C1 segment of cervical spinal cord (tissue), 14 donors: ENCODE measurements around the gene FLNB.
A peak's percentile ranks its signal among the peaks of the same experiment; 100 is the strongest.

Source experiments
- DNase-seq, 14 donors: peaks; one replicate each; lab custom pipeline; 2025; lab: John Stamatoyannopoulos, UW

FLNB gene

DNA sequence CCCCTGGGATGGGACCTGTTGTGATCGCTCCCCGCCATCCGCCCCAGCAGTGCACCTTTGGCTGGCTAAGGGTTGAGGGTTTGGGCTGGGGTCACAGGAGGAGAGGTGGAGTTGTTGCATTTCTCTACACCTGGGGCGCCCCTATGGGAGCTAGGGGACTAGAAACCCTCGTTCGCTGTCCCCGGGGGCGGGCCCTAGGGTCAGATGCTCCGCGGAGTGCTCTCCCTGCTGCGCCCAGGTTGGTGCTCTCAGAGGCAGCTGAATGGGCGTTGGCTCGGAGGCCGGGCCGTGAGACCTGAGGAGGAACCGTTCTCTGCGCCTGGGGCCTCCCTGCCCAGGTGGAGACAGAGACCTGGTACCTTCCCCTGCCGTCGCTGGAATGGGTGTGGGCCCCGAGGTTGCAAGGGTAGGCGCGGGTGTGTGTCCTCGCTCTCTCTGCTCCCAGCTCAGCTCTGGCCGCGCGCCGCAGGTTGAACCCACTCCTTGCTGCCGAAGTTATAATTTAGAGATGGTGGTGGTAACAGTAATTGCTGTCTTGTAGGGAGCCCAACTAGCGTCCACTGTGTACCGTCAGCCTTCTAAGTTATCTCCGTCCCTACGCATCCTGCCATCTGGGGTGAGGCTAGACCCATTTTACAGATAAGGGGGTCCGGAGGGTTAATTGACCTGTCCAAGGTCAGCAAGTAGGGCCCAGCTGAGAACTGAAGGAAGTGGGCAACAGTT lies 965 bp downstream of the FLNB start:
- DNase-seq, result peak in 1 of 14 donors; percentile 36

DNA sequence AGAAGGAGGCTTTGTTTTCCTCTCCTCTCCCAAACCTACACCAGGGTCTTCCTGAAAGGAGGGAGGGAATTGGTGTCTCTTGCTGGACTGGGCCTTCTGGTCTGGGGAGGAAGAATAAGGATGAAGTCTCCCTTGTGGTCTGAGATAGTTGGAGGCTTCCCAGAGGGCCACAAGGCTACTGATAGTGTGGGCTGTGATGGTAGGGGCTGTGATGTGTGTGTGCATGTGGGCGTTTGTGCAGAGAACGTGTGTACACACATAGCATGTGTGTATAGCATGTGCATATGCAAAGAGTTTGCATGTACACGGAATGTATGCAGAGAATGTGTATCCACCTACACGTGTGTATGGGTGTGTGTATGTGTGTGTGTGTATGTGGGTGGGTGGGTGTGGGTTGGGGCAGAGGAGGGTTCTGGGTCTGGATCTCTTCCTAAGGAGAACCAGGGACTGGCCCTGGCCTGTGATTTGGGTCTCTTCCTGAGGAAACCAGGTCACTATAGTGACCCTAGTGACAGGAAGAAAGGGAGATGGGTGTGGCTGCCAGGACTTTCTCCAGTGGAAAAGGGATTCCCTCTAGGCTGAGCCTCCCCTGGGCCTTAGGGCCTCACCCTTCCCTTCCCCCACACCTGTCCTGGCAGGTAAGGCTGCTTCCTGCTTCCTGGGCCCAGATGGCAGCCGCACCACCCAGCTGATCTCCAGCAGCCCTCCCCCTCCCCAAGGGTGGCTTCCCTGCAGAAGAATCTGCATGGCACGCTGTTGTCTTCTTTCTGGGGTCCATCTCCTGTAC lies 1.7 kb downstream of the FLNB start:
- peak in 1 of 14 donors; percentile 18 for DNase-seq

DNA sequence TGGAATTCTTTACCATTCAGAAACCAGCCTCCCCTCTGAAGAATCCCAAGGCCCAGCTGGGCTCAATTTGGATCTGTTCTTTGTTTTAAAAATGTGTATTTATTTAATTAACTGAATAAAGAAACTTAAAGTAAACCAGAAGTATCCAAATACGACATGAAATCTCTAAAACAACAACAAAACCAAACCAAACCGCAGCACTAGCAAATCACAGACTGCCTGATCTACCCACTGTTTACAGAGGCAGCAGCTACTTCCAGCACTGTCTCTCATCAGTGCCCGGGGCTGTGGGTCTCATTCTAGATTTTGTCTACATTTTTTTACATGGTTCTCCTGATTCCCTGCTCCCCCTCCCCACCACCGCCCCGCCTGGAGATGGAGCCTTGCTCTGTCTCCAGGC lies 2.3 kb downstream of the FLNB start:
- no peak for DNase-seq

DNA sequence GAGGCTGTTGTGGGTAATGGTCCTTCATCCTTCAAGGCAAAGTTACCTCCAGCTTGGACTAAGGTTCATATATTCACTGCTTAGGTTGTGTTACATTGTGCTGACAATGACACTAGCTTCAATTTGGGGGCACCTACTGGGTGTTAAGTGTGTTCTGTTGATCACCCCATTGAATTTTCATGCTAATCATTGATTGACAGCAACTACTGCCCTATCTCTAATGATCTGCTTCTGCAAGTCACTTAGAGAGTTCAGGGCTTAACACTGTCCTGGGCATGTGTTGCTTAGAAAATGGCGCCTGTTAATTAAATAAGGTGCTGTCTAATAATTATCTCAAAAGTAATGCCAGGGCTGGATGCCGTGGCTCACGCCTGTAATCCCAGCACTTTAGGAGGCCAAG lies 3.4 kb downstream of the FLNB start:
- DNase-seq, result no peak

DNA sequence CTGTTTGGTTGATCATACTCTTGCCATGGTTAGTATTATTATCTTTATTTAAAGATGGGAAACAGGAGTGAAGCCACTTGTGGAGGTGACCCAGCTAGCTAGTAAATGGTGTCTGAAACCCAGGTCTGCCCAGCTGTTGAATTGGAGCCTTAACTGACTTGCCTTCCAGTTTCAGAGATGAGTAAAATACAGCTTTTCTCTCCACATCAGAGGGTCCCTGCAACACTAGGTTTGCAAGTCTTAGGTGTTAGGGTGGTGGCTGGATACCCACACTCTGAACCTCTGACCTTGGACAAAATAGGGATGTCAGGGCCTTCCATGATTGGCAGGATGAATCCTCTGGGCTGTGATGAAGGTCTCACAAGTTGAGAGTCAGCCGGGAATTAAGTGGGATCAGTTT lies 4.1 kb downstream of the FLNB start:
- no peak for DNase-seq

DNA sequence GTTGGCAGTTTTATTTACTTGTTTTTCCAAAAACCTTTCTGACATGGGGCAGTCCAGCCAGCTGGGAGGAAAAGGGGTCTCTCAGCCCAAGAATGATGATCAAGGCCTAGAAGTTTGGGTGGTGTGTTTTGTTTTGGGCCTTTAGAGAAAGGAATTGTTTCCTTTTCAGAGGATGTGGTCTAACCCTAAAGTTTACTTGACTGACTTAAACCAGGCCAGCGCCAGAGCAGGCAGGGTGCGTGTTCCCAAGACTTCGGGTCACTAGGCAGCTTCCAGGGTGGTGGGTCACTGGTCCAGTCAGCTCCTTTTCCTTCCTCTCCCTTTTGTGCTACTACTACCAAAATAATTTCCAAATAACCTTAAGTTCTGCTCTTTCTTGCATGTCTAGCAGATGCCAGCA lies 4.9 kb downstream of the FLNB start:
- no peak for DNase-seq

DNA sequence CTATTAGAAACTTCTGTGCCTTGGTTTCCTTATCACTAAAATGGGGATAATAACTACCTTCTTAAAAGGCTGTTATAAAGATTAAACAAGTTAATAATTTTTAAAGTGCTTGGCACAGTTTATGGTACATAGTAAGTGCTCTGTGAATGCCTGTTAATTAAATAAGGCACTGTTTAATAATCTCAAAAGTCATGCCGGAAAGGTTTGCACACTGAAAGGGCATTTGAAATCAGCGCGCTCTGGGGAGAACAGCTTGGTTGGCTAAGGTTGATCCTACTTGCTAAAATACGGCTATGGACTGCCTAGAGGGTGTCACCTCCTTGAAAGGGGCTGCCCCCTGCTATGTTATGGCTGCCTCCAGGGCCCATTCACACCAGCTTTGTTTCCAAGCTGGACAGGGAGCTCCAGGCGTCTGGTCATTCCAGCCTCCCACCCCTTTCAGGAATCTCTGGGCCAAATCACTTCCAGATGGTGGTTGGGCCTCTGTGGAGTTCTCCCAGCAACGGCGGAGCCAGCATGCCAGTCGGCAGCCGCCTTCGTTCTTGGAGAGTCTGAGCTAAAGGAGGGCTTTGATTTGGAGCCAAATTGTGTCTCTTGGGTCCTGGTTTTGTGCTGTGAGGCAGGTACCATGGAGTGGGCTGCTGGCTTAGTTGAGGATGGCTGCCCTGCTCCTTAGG lies 5.9 kb downstream of the FLNB start:
- DNase-seq, result peak in 7 of 14 donors; percentile 6 to 65 (median 36)

DNA sequence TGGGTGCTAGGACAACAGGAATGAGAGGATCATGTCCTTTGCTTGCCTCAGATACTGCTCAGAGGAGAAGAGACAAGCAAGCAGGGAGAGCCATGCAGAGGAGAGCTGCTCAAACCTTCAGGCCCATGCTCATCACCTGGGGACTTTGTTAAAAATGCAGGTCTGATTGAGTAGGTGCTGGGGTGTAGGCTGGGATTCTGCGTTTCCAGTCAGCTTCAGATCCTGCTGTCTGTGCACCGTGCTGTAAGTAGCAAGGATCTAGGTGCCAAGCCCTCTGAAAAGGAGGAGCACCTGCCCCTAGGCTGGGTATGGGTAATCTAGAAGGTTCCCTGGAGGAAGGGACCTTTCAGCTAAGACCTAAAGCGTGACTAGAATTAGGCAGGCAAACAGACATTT lies 7.3 kb downstream of the FLNB start:
- DNase-seq, result no peak

DNA sequence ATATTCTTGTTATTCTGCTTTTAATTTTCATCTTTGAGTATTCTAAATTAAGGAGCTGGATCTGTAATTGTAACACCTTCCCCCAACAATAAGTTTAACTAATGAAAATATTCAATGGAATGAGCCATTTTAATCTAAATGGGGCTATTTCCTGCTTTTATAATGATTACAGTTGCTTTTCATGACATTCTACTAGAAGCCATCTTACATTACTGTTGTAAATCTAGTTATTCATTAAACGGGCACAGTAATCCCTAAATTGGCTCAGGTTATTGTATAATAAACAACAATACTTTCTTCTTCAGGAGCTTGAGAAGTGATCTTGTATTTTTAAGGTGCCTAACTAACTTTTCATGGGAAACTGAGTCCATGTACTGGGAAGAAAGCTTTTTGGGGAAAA lies 8.5 kb downstream of the FLNB start:
- no peak for DNase-seq

DNA sequence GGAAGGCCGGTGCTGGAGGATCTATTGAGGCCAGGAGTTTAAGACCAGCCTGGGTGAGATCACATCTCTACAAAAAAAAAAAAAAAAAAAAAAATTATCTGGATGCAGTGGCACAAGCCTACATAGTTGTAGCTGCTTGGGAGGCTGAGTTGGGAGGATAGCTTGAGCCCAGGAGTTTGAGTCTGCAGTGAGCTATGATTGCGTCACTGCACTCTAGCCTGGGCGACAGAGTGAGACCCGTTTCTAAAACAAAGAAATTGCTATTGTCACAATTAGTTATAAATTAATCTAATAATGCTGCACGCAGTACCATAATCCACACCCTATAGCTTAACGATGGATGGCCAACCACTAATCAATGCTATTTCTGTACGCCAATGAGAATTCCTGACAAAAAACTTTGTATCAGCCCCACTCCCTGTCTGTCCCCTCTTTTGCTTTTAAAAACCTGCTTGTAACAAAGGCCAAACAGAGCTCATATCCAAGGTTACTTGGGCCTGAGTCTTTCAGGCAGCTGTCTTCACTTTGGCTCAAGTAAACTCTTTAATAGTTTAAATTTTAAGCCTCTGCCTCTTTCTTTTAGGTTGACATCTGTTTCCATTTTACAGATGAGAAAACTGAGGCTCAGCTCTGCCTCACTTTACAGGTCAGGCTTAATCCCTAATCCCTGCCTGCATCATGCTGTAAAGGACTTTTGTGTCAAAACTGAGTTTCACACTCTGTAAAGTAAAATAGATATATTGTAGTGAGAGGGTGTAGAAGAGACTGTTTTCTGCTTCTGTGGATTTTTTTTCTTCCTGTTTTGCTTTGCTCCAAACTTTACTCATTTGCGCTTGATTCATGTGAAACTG lies 10.9 kb downstream of the FLNB start:
- DNase-seq, result no peak

DNA sequence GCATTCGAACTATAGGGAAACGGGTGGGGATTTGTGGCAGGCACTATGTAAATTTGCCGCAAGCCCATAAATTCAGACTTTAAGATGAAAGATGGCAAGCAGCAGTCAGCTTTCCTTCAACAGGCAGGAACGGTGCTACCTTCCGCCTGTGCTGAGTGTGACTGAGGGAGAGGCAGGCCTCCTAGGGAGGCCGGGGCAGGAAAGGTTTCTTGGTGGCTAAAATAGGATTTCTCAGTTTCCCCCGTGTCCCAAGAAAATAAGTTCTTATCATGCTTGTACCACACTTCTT lies 12.5 kb downstream of the FLNB start:
- DNase-seq, result no peak

DNA sequence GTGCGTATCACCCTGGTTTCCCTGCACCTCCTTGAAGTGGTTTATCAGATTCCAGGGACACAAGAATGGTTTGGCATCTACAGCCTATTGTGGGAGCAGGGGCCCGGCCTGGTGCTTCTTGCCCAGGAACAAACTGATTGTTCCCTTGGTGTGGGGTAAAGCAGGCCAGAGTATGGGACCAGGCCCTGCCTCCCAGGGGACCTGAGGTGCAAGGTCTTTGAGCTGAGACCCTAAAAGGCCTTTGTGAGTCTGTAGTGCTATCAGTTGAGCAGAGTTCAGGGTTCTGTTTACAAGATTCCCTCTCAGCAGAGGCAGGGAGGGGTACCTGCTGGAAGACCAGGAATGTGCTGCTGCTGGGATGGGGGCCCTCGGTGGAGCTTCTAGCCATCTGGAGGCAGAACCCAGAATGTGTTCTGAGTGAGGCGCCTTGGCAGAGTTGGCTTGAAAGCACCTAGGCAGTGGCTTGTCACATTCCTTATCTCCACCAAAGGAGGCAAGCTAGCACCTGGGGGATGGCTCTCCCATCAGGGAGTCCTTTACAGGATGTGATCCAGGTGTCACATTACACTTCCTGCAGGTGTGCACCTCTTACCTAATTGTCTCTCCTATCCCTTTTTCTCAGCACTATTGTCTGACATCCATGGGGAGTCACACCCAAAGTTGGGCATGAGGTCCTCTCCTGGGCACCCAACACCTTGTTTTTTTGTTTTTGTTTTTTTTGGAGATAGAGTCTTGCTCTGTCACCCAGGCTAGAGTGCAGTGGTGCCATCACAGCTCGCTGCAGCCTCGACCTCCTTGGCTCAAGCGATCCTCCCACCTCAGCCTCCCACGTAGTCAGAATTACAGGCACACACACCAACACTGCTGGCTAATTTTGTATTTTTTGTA lies 13.1 kb downstream of the FLNB start:
- DNase-seq, result no peak

DNA sequence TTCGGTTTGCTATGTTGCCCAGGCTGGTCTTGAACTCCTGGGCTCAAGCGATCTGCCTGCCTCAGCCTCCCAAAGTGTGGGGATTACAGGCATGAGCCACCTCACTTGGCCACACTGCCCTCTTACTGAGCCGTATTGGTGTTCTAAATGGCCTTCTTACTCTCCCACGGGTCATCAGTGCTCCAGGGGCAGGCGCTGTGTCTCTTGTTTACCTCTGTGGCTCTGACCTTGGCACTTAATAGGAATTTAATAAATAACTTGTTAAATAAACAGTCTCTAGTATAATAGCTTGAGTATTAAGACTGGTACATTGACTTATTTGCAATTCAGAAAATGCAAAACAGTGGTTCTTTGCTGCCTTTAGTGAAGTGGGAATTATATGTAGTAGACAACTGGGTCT lies 13.7 kb downstream of the FLNB start:
- no peak for DNase-seq

DNA sequence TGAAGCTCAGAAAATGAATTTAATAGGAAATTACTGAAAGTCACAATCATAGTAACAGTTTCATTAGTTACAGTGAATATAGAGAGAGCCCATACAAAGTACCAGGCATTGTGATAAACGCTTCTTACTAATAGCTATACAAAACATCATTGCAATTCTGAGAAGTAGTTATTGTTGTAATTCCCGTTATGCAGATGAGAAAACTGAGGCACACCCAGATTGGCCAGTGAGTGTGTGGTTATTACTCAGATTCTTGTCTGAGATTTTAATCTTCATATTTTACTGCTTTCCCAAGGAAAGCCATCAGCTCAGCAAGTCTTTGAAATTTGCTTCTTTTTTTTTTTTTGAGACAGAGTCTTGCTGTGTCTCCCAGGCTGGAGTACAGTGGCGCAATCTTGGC lies 14.3 kb downstream of the FLNB start:
- DNase-seq, result no peak

DNA sequence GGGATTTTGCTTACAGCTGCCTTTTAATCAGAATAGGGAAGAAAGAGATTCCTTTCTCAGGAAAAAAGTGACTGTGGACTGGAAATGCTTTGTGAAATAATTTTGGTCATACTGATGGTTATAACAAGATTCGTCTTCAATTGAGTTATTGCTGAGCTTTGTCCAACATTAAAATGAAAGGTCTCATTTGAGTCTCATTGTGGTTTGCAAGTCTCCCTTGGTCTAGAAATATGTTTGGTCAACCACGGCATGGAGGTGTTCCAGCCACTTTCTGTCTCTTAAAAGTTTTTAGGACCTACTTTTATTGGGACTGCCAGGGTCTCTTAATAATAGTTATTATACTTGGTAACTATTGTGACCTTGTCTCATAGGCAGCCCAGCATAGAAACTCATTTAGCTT lies 15.3 kb downstream of the FLNB start:
- no peak for DNase-seq

DNA sequence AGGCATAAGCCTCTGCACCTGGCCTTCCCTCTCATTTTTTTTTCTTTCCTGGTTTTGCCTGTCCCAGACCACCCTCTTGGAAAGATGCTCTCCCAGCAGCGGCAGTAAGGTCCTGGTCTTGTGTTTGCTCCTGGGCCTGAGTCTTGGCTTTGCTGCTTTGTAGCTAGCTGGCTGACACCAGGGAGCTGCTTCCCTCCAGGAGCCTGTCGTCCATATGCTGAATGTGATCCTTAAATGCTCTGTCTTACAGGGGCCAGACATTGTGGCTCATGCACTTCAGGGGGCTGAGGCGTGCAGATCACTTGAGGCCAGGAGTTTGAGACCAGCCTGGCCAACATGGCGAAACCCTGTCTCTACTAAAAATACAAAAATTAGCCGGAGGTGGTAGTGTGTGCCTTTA lies 17.2 kb downstream of the FLNB start:
- DNase-seq, result peak in 1 of 14 donors; percentile 48

DNA sequence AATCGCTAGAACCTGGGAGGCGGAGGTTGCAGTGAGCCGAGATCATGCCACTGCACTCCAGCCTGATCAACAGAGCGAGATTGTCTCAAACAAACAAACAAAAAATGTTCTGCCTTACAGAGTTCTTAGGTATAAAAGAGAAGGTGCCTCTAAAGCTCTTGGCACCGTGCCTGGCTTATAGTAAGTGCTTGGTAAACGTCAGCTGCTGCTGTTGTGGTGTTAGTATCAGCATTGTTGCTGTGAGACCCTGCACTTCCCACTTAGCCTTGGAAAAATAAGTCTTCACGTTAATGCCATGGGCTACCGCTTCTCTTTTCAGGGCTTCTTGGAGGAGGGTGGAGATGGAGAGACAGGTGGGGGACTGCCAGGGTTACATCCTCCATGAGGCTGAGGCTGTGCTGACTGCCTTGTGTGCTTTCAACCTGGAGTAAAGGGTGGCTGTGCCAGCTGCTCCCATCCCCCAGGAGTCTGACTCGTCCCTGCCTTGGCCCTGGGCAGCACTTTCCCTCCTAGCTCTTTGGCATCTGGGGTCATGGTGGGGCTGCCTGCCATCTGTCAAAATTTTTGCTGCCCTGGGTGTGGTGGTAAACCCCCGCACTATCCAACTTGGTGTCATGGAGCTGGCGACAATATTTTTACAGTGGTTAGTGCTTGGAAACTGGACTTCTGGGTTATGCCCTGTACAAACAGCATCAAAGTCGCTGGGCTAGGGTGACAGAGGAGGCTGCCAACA lies 17.8 kb downstream of the FLNB start:
- peak in 1 of 14 donors; percentile 59 for DNase-seq

DNA sequence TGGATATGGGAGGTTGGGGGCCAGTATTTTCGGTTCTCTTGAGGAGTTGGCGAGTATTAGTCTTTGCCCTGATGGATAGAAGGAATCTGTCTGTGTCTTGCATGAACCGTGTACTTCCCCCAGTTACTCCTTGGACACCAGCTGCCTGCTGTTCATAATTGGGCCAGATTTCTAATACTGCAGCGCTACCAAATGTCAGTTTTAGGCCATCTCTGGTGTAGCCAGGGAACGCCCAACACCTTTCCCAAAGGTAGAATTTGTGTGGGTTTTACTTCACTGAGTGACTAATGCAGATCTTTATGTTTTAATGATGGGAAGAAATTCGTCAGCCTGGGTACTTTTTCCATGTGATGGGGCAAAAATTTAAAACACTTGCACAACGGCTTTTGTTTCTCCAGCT lies 18.4 kb downstream of the FLNB start:
- DNase-seq, result peak in 1 of 14 donors; percentile 75

DNA sequence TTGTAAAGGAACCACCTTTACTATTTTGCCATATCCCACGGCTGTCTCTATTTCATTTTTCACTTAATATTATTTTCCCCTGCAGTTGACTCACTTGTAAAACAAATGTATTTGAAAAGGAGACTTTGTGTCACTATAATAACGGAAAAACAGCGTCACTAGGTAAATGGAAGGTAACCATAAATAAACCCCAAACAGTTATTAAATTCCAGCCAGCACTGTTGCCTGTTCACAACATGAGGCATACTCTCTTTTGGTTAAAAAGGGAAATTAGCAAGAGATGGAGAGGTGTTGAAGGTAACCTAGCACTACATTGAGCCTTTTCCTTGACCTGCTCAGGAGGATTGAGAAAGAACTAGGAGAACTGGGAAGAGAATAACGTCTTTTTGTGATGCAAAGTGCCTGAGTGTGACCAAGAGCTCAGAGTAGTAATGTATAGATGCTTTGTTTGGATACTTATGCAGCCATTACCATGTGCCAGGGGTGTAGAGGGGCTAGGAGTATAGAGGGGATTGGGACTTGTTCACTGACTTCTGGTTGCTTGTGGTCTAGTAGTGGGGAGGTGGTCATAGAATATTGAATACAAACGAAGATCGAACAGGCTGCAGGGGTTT lies 19.6 kb downstream of the FLNB start:
- no peak for DNase-seq

DNA sequence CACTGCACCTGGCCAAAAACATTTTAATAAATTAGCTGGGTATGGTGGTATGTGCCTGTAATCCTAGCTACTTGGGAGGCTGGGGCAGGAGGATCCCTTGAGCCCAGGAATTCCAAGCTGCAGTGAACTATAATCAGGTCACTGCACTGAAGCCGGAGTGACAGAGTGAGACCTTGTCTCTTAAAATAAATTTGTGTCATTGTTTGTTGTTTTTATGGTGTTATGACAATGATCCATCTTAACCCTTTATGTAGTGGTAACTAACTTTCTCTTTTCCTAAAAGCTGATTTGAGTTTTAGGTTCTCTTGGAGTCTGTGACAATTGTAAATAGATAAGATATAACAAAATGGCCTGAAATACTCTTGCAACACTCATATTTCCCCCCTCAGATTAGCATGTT lies 20.7 kb downstream of the FLNB start:
- DNase-seq, result no peak
